GM21360 (cell line): ENCODE data around the gene ZFP62.

Source experiments
- ATAC-seq: cut with Tn5 transposase; IDR thresholded peaks from one replicate; pipeline ENCODE4 v1.9.1; 2021; ENCODE audit warnings: mild to moderate bottlenecking, moderate library complexity; ENCODE audit not compliant: unreplicated experiment

The ZFP62 gene

DNA sequence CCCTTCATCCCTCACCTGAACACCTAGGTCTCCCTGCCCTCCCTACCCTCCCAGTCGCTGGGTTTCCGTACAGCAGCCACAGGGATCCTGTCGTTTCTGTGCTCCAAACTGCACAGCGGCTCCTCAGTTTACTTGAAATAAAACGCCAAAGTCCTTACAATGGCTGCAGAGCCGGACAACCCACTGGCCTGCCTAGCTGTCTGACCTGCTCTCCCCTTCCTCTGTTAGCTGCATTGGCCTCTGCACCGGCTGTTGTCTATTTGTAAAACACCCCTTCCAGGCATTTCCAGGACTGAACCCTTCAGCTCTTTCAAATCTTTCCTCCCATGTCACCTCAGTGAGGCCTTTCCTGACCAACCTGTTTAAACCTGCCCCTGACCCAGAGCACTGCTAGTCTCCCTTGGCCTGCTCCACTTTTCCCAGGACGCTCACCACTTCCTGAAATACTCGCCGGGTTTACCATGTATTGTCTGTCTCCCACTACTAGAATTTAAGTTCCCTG is 49.4 kb downstream of the ZFP62 start:
- no peak for ATAC-seq

DNA sequence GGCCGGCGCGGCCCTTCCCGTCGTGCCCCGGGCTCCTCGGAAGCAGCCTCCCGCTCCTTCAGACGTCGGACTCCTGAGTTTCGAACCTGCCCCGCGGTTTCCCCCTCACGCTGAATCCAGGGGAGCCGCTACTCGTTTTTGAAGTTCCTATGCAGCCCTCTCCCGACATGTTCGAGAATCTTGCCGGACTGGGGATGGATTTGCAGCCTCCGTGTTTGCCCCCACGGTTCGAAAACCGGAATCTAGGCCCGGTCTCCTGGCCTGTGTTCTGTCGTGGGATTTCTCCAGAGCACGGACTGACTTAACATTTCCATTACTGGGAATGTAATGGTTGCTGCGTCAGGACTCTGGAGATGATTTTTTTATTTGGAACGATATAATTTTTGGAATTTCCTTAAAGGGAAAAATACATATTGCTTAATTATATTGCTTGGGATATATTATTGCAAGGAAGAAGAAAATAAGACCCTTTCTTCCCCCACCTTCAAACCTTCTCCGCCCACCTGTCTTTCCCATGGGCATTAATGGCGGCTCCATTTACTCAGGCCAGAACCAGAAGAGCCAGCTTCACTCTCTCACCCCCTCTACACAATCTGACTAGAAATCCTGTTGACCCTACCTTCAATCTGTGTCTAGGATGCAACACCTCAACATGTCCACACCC is 50.0 kb downstream of the ZFP62 start:
- no peak for ATAC-seq

DNA sequence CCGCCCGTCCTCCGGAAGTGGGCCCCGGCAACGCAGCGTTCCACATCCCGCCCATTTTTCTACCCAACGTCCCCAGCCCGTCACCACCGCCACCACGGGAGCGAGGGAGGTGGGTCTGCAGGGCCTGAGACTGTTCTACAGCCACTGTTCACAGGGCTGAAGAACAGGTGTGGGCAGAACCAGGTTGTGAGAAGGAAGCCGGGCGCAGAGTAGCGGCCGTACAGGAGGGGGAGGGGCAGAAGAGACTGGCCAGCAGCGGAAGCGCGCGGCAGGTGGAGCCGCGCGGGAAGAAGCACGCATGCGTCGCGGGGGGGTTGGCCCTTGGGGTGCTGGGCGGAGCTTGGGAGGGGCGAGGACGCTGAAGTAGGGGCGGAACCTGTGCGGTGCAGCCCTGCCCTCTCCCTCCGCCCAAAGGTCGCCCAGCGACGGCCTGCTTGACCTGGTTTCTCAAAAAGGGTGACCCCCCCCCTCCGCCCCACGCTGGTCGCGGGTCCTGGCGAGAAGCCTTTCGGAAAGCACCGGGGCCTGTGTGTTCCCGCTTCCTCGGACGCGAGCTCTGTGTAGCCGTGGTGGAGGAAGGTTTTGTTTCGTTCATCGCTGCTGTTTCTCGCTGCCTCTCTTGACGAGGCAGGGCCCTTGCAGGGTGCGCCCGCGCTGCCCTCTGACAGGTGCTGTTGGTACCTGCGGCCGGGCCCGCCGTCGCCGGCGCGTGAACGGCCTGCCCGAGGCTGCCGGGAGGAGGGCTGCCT is 50.7 kb downstream of the ZFP62 start:
- peak; percentile 61 for ATAC-seq

DNA sequence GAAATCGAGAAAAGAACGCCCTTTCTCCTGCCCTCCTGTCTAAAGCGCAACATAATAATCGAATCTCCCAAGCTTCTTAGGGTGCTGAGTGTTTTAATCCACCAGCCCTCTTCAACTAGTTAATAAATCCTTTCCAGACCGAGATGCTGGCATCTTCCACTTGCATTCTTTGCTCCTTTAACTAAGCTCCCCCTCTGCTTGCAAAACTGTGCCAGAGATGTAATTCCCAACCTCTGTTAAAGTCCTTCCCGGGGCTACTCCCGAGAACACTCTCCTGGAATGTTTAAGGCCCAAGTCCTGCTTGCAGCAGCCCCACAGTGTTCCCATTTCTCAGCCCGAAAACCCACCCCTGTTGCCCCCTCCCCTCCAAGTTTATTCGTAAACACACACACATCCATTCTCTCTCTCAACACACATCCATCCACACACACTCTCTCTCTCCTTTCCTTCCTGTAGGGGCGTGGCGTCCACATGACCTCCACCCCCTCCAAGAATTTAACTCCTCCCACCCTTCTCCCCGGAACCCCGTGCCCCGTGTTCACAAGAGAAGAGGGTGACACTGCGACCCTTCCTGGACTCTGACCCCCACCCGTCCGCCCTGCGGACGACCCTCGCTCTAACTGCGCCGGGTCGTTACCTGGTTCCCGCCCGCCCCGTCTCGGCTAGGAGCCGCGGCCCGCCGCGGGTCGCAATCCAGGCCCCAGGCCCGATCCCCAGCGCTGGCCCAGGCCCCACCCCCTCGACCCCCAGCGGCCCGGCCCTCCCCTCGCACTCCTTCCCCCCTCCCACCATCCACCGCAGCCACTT is 51.5 kb downstream of the ZFP62 start:
- peak; percentile 48 for ATAC-seq

DNA sequence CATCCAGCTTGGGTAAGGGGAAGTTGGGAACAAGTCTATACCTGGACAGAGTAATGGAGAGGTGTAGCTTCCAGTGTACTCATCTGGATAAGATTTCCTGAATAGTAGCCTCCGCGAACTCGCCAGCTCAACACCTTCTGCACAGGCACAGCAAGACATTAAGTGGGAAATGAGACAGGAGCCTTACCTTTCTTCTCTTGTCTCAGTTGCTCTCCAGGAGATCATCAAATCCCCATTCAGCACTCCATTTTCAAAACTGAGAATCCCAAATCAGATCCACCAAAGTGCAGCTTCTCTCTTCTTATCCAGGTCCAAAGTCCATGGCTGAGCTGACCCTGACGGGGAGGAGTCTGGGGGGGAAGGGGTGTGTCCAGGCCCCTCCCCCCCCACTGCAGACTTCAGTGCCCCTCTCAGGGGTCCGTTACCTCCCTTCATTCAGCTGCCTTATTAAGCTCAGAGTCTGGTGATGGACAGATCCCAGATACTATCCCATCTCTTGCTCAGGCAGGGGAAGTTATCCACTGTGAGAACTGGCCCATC is 52.5 kb downstream of the ZFP62 start:
- ATAC-seq = no peak

DNA sequence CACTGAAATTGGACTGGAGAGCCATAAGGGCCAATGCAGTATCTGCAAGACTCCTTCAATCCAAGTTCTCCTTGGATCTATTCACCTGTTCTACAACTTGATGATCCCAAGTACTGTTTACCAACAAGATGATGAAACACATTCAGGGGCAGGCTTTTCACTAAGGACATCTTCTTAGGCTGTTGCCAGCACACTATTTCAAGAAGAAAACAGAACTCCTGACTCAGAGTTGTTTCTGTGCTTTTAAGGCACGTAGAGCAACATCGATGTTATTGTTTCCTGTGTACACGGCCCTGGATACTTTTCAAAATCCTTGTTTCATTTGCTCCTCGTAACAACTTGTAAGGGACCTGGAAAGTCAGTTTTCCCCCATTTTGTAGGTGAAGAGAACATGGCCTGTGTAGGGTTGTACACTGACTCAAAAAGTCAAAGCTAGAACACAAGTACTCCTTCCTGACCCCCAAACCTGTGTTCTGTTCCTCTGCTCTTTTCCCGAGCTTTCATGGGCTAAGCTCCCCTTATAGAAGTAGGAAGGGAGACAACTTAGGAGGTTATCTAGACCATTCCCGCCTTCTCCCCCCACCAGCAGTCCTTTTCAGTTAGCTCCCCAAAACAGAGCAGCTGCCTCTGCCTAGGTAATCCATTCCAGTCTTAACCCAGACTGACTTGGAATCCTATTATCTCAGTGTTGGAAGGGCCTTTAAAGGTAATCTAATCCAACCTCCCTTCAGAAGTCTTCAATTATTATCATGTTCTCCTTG is 53.2 kb downstream of the ZFP62 start:
- ATAC-seq = no peak

DNA sequence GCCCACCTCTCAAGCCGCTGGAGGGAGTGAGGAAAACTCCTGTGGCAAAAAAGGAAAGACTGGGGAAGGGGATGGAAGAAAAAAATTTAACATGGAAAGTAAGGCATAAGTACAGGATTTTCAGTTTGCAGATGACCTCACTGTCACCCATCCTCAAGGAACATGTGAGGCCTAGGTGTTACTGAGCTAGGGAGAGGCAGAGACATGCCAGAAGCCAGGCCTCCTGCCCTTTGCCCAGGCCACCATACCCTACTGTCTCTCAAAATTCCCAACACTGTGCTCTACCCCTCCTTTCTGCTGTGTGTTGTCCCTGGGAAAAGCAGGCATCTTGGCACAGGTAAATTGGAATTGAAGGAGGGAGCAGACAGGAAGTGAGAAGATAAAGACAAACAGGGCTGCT is 54.0 kb downstream of the ZFP62 start:
- ATAC-seq = no peak

DNA sequence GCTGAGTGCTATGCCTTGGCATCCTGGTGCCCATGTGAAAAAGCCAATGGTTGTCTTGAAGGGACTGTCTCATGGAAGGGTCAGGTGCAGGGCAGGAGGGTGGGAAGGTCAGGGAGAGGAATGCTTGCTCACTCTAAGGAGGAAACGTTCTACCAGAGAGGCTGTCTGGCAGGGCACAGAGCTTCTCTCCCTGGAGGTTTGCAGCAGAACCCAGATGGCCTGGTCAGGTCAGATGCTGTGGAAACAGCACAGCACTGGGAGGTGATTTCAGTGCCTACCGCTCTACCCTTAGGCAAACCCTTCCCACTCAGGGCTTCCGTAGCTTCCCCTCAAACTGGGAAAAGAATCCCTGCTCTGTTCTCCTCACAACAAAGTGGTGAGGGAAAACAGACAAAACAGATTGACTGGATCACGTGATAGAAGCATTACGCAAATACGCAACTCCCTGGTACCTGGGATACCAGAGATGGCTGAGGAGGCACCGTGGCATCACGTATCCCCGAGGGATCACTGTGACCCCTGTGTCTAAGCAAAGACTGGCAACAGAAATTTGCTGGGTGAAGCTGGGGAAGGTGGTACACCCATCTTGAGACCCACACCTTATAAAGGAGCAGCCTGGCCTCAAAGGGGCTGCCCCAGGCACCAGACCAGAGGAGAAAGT is 54.6 kb downstream of the ZFP62 start:
- ATAC-seq = no peak

DNA sequence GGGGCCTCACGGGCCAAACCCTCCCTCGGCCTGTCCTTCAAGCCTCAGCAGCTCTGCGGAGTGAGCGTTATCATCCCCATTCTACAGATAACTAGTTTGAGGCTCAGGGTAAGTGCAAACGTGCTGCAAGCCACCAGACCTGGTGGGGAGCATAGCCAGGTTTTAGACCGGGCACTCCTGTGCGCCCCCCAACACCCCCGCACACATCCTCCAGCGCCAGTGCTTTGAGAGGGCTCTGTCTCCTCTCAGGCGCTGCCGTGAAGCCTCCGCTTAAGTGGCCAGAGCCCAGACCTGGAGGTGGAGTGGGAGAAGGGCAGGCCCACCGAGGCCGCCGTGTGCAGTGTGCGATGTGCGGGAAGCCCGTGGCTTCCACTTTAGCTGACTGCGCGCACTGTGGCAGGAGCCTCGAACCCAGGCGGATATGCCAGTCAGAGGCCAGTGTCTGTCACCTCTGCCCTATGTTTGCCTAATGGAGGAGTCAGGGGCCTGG is 56.9 kb downstream of the ZFP62 start:
- ATAC-seq = no peak

DNA sequence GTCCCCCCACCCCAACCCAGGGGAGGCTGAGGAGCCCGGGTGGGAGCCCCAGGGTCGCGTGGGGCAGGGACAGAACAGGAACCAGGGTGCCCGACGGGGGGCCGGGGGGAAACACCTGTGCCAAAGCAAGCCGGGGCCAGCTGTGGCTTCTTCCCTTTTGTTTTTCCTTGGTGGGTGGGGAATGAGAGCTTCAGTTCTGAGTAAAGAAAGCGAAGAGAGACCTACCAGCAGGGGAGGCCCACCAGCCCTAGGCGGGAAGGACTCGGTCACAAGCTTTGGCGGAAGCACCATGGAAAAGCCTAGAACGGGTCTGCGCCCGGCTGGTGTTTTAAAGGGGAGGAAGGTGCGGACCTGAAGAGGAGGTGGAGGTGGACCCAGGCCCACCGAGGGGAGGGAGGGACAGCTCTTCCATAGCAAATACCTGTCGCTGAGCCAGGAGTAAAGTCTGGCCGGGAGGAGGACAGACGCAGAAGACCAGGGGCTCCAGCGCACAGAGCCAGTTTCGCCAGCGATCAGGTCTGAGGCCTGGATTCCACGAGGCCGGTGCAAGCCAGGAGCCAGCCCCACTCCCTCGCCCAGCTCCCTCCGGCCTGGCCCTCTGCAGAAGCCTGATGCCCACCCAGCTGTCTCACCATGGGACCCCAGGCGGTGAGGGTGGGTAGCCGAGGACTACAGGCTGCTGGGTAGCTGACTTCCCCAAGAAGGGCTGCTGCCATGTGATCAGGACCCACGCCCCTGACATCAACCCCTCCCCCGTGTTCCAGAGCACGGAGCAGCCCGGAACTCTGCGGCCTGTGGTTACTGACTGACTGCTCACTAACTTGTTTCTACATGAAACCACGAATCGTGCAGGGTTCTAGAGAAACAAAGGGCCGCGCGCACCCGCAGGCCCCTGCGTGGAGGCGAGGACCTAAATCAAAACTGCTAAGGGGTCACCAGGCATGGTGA is 57.6 kb downstream of the ZFP62 start:
- peak; percentile 45 for ATAC-seq

DNA sequence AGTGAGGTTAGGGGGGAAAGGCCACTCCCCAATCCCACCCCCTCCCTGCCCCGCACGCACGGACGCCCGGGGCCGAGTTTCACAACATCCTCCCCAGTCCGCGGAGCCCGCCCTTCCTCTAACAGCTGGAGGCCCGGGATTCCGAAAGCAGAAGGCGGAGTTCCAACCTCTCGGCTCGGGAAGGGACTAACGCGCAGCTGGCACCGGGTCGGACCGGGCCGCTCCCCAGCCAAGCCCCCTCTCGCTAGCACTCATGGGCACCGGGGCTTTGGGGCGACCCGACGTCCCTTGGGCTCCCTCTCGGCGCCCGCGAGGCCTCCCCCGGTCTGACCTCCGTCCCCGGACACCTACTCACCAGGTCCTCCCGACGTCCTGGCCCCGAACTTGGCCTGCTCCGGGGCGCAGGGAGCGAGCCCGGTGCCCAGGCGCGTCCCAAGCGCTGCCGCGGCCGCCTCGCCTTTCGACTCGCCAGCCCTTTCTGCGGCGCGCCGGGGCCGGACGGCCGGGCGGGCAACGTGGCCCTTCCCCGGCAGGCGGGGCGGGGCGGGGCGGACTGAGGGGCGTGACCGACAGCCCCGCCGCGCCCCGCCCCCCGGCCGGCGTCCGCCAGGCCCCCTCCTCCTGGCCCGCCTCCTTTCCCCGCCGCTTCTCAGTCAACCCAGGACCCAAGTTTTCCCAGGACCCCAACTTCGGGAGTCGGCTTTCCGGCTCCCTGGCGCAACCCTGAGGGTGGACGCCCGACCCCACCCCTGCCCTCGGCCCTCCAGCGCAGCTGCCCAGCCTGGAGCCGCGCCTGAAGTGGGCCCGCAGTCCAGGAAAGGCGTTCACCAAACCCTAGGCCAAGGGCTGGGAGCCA is 58.5 kb downstream of the ZFP62 start, which contains the start of gene MGAT1:
TSS of gene MGAT1 (minus strand) at position 482 of the 856 bp plus-strand sequence. CDS start 9,835 bp downstream, outside the sequence.
- ATAC-seq = peak; percentile 45

DNA sequence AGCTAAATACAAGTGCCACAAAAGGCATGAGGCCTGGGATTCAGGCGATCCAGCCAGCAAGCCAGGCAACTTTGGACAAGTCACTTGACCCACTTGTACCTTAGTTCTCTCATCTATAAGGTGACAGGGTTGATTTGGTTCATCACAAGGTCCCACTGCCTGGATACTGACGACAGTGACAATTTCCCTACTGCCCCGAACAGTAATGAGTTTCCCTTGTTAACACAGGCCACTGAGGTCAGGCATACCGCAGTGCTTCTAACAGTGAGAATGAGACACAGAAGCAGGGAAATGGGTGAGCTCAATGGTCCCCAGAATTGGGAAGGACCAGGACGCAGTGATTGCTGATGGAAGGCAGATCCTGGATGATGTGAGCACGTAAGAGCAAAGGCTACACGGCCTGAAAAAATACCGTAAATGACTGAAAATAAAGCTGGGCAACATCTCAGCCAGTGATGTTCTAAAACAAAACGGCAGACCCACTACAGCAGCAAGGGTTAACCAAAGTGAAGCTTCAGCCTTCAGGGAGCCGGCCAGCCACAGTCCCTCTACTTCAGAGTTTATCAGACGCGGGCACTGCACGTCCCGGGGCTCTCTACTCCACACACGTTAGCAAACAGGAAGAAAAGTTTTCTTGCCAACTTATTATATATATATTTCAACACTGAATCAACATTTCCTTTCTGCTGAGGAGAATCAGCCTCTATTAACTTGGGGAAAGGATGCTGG is 59.3 kb downstream of the ZFP62 start:
- no peak for ATAC-seq

DNA sequence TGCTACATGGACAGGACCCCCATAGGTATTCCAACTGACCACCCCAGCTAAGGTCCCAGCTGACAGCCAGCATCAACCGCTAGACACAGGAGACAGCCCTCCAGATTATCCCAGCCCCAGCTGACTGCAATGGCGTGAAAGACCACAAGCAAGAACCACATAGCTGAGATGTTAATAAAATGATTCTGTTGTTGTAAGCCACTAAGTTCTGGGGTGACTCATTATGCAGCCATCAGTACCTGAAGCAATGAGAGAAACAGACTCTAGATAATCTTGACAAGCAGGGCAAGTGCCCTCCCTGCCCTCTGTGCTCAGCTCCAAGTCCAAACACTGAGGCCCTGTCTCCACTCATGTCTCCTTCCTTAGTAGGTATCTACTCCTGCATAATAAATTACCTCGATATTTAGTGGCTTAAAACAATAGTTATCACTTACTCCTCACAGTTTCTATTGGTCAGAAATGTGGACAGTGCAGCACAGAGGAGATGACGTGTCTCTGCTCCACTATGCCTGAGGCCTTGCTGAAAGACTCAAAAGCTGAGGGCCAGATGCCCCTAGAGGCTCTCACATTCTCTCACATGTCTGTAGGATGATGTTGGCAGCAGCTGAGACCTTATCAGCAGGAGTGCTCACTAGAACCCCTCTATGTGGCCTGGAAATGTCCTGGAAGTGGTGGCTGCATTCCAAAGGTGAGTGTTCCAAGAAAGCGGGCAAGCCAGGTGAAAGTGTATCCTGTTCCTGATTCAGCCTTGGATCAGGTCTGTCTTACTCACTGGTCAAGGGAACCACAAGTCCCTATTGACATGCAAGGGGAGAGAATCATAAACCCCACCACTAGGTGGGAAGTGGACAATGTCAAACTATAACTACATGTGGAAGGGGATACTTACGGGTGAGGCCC is 60.9 kb downstream of the ZFP62 start:
- no peak for ATAC-seq

DNA sequence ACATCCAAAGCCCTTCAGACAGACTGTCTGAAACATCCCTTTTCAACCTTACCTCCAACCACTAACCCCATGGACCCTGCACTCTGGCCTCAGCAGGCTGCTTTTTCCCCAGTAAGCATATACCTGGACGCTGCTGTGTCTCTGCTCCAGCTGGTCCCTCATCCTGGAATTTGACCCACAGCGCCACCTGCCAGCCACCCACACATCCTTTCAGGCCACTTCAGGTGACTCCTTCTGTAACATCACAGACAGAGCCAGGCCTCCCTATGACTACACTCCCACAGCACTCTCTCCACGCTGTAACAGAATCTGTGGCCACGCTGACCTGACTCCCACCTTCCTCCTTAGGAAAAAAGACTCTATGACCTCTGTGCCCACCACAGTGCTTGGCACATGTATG is 61.9 kb downstream of the ZFP62 start:
- no peak for ATAC-seq

DNA sequence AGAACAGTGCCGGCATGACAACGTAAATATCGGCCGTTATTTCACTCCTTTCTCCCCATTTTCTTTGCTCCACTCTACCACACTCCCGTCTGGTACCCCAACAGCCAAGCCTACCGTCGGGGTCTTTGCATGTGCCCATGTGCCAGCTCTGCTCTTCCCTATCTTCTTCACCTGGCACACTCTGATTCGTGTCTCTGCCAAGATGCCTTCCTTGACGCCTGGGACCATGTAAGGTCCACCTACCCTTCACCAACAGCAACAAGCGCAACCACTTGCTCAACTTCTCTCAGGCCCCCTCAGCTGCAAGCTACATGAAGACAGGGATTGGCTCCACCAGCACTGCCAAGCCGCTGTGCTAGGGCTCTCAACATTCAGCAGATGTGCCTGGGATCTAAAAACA is 62.9 kb downstream of the ZFP62 start:
- no peak for ATAC-seq
